GM12892 (cell line): ENCODE results near the gene RABEP2.

ENCODE experiments used
- POLR2A ChIP-seq: IDR thresholded peaks from 2 replicates; pipeline ENCODE4 v1.6.1; 2011; ENCODE audit warnings: low read depth, low read length, control low read depth
- POLR2AphosphoS5 ChIP-seq: IDR thresholded peaks from 2 replicates; pipeline ENCODE4 v1.6.1; 2011; ENCODE audit warnings: low read depth, low read length, control low read depth

- TF ChIP-seq POLR2A (no peak), POLR2AphosphoS5 (no peak)
These were observed 66.6 kb downstream of the RABEP2 start for GRCh38 chr16:28858421-28858820.
